ENCODE measurements around the gene HES3.

HES3 gene

GRCh38 chr1:6253380-6253779 is 9.4 kb downstream of the HES3 start:
- H3K9me2 ChIP-seq (replicated peaks; ENCODE audit: control insufficient read depth, low read length): no peaks in the 10 kb centered on the region
- H3F3A ChIP-seq (ENCODE audit: control insufficient read depth, insufficient read depth): no peaks in the 10 kb centered on the region
- H4K20me1 ChIP-seq (ENCODE audit: control insufficient read depth, insufficient read depth, low read depth, low read length): 0 out of 2 replicates have a peak, but pooled peaks cover 3% of the 10 kb centered on the region
- no peaks in the 10 kb centered on the region for H3K79me2 ChIP-seq (ENCODE audit: control insufficient read depth, low read length)
- no peaks in the 10 kb centered on the region for H3K36me3 ChIP-seq (ENCODE audit: control insufficient read depth, low read length)
- no peak overlapping the region for H3K27ac ChIP-seq (ENCODE audit: low read depth, low read length)
- peaks cover 4% of the 10 kb centered on the region; the same call in 1 of the 2 replicates for H3K27me3 ChIP-seq (ENCODE audit: control insufficient read depth, low read length)
- H3K4me2 ChIP-seq (ENCODE audit: low read length): no peak overlapping the region
- H3K9me3 ChIP-seq (ENCODE audit: control insufficient read depth, insufficient read depth, low read length): no peaks in the 10 kb centered on the region
- H3K4me3 ChIP-seq (ENCODE audit: low read length): no peak overlapping the region
- no peak for TF ChIP-seq EZH2phosphoT487 (IDR thresholded peaks at IDR 0.05; ENCODE audit: borderline replicate concordance, low read length)
- TF ChIP-seq CTCF (IDR thresholded peaks at IDR 0.05; ENCODE audit: low read depth, low read length, poor library complexity, severe bottlenecking): no peak
- H3K4me1 ChIP-seq (ENCODE audit: control insufficient read depth, low read length): no peaks in the 10 kb centered on the region

- Histone ChIP-seq H3K4me3 (ENCODE audit: low read length) (no peak overlapping the region), H3K27me3 (ENCODE audit: control insufficient read depth, low read length) (peaks cover 13% of the 10 kb centered on the region), H3K4me1 (ENCODE audit: control insufficient read depth, low read length) (peaks cover 3% of the 10 kb centered on the region), H3K9me2 (replicated peaks; ENCODE audit: control insufficient read depth, low read length) (no peaks in the 10 kb centered on the region), H3K9me3 (ENCODE audit: control insufficient read depth, insufficient read depth, low read length) (no peaks in the 10 kb centered on the region), H3K79me2 (ENCODE audit: control insufficient read depth, low read length) (no peaks in the 10 kb centered on the region), H3K27ac (ENCODE audit: low read depth, low read length) (no peak overlapping the region), H4K20me1 (ENCODE audit: control insufficient read depth, insufficient read depth, low read depth, low read length) (peaks cover 3% of the 10 kb centered on the region; the same call in 1 of the 2 replicates), H3K36me3 (ENCODE audit: control insufficient read depth, low read length) (no peaks in the 10 kb centered on the region), H3K4me2 (ENCODE audit: low read length) (no peak overlapping the region), H3F3A (ENCODE audit: control insufficient read depth, insufficient read depth) (no peaks in the 10 kb centered on the region; the same call in 1 of the 2 replicates)
- TF ChIP-seq EZH2phosphoT487 (IDR thresholded peaks at IDR 0.05; ENCODE audit: borderline replicate concordance, low read length) (no peak), CTCF (IDR thresholded peaks at IDR 0.05; ENCODE audit: low read depth, low read length, poor library complexity, severe bottlenecking) (no peak)
Observed at GRCh38 chr1:6254691-6255090, 10.7 kb downstream of the HES3 start.

- H4K20me1 ChIP-seq (ENCODE audit: control insufficient read depth, insufficient read depth, low read depth, low read length): peaks cover 3% of the 10 kb centered on the region; the same call in 1 of the 2 replicates
- no peak overlapping the region for H3K4me2 ChIP-seq (ENCODE audit: low read length)
- no peaks in the 10 kb centered on the region for H3K79me2 ChIP-seq (ENCODE audit: control insufficient read depth, low read length)
- no peaks in the 10 kb centered on the region; the same call in 1 of the 2 replicates for H3F3A ChIP-seq (ENCODE audit: control insufficient read depth, insufficient read depth)
- H3K9me2 ChIP-seq (replicated peaks; ENCODE audit: control insufficient read depth, low read length): no peaks in the 10 kb centered on the region
- TF ChIP-seq CTCF (IDR thresholded peaks at IDR 0.05; ENCODE audit: low read depth, low read length, poor library complexity, severe bottlenecking) (no peak), EZH2phosphoT487 (IDR thresholded peaks at IDR 0.05; ENCODE audit: borderline replicate concordance, low read length) (no peak)
- peaks cover 21% of the 10 kb centered on the region for H3K27me3 ChIP-seq (ENCODE audit: control insufficient read depth, low read length)
- H3K4me3 ChIP-seq (ENCODE audit: low read length): no peak overlapping the region
- H3K9me3 ChIP-seq (ENCODE audit: control insufficient read depth, insufficient read depth, low read length): no peaks in the 10 kb centered on the region
- H3K4me1 ChIP-seq (ENCODE audit: control insufficient read depth, low read length): peaks cover 13% of the 10 kb centered on the region
- no peak overlapping the region for H3K27ac ChIP-seq (ENCODE audit: low read depth, low read length)
- H3K36me3 ChIP-seq (ENCODE audit: control insufficient read depth, low read length): no peaks in the 10 kb centered on the region
Observed at GRCh38 chr1:6256645-6257044, 12.7 kb downstream of the HES3 start.

Data from DOHH2 (cell line).